NCI-H226 (cell line): ENCODE data around the gene IGLL5.

Experiments used
- DNase-seq: peaks from one replicate; pipeline ENCODE4 v3.0.0-alpha.2; 2015

The IGLL5 gene

DNA sequence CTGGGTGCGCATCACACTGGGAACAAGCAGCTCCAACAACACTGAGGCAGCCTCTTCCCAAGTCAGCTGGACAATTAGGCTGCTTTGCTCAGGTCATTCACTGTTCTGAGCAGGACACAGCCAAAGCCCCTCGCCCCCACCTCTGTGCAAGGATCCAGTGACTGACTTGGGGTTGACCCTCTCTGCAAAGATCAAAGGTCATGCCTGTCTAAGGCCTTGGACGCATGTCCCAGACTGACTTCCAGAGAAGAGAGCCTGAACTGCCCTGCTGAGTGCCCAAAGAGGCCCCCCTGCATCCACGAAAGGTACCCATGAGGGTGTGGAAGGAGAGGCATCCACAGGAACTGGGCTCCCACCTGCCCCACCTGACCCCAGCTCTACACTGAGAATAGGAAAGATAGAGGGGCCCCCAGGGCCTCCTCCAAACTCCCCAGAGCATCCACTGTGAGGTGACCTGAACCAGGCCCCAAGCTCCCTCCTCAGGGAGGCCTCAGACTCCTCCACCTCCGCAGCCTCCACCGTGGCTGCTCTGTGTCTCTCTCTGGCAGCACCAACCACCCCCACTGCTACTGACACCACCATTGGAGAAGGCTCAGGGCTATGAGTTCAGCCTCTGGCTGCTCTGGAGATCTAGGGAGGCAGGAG, 53.5 kb downstream of the IGLL5 start:
- DNase-seq = no peak

DNA sequence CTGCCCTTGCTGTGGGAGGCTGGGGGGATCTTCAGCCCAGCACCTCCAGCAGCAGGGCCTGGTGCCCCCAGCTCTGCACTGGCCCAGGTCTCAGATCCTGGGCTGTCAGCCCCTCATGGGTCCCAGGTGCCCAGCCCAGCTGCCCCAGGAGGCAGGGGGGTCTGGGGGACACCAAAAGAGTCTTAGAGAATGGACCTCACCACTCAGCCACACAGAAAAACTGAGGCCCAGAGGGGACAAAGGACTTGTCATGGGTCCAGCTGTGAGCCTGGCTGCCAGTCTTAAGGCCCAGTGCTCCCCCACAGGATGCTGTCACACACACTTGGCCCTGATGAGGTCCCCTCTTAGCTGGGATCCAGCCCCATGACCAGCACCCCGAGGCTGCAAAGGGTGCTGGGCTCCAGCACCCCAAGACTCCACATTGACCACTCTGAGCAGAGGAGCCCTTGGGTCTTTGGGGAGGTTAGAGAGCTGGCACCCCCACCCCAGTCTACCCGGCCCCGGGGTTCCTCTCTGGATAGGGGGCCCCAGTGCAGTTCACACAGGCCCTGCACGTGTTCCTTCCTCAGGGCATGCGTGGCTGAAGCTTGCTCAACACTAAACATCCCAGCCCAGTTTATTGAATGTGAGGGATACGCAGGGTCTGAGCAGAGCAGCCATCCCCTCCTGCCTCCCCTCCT, 54.4 kb downstream of the IGLL5 start:
- DNase-seq = no peak

DNA sequence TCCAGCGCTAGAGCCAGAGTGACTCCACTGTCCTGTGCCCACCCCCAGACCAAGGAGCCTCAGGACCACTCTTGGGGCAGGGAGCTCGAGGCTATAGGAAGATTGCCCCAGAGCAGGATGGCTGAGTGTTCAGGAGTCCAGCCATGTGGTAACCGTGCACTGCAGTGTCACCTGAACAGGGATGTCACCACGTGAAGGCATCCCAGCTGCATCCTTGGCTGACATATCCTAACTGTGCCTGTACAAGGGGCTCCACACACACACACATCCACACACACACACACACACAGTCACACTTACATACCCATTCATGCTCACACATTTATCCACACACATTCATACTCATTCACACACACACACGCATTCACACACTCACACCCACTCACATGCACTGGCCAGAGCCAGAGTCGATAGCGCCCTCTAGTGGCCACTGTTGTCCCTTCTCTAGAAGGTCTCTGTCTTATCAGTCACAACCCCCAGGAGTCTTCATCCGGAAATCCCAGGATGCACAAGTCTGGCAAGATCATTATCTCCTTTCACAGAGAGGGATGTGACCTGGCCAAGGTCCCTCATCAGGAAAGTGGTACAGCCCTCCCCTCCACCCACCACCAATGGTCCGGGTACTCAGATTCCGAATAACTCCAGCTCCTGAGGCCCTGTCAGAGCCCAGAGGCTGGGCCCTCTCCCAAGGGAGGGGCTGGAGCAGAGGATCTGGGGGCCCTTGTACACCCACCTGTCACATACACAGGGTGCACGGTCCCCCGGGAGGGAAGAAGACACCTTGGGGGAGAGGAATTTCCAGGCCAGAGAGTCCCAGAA, 55.1 kb downstream of the IGLL5 start:
- DNase-seq = no peak

DNA sequence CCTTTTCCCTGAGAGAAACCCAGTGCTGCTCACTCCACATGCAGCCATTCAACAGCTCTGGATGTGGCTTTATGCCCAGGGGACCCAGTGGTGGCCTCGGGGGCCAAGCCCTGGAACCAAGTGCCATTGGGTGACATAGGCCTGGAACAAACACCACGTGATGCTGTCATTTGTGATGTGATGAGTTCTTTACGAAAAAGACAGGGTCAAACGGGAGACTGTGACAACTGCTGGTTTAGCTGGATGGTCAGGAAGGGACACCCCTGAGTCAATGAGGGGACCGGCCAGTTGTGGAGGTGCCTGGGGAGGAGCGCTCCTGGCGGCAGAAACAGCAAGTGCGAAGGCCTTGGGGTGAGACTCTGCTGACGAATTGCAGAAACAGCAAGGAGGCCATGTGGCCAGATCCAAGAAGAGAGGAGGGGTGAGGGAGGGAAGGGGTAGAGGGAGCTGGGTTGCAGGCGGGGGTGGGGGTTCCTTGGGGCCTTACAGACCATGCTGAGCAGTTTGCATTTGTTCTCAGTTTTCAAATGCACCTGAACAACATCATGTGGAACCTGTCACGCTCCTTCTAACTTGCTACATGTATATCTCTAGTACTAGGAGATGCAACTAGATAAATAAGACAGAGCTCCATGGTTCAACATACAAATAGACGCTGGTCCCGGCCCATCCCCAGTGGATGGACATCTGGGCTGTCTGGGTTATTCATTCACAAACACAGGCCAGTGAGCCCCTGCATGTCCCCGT, 56.1 kb downstream of the IGLL5 start:
- DNase-seq = no peak

DNA sequence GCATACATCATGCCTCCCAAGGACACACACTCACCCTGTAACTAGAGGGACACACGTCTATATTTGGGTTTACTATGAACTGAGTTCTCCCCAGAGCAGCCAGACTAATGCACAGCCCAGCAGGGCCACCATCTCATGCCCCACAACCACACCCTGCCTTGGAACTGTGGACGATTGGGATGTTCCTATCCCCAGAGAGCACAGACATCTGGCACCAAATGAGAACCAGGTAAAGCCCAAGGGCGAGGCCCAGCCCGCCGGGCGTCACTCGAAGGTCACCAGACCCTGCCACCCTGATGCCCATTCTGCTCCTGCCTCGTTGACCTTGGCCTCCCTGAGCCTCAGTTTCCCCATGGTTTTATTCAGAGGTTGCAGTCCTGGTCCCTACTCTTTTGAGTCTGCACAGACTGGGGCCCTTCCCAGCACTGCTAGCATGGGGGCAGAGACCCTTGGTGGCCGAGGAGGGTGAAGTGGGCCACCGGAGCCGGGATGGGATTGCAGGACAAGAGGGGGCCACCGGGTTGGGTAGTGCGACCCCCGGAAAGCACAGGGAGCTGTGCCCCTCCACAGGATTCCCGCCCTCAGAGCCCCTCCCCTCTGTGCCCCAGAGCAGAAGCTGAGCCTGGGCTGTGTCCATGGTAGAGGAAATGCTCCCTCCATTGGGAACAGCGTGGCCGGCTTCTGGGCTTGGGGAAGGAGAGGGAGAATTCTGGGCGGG, 56.8 kb downstream of the IGLL5 start:
- no peak for DNase-seq

DNA sequence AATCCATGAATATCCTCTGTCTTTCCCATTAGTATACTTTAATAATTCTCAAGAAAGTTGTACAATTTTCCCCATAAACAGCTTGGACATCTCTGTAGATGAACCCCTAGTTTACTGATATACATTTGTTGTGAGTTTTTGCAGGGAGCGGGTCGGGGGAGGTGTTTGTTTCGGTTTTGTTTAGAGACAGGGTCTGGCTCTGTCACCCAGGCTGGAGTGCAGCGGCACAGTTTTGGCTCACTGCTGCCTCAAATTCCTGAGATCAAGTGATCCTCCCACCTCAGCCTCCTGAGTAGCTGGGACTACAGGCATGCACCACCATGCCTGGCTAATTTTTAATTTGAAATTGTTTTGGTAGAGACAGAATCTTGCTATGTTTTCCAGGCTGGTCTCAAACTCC, 57.6 kb downstream of the IGLL5 start:
- DNase-seq = no peak
